NCI-H1694 treated with DMSO at 0.1 percent for 48 hours (cell line): ENCODE measurements around the gene OSBPL5.

Experiments
- DNase-seq: peaks from one replicate; lab custom pipeline; 2025; lab: John Stamatoyannopoulos, UW

The OSBPL5 gene

DNA sequence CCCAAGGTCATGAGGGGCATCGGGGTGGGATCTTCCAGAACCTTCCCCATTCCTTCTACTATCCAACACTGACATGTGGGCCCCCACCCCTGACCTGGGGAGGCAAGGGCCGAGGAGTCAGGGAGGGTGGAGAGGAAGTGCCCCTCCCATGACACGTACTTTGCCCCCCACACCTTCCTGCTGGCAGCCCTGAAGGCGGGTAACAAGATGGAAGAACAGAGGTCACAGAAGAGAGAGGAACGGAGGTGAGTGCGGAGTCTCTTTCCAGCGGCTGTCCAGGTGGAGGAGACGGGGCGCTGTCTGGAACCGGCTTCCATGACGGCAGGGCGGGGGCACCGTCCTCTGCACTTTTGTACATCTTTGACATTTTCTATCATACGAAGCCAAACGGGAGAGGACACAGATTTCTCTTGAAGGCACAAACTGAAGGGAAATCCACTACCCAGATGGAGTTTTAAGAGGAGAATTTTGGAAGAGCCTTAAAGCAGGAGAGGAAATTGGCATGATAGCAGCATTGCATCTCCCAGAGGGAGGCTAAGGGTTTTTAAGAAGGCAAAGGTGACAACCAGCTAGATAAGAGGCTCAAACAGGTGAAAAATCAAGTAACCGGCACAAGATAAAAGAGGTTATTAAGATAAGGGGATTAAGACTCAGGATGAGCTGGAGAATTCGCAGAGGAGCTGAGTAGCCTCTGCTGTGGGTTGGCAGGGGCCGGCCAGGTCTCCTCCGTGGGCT lies 16.7 kb downstream of the OSBPL5 start:
- DNase-seq = no peak

GRCh38 chr11:3147626-3148025 lies 17.5 kb downstream of the OSBPL5 start:
- DNase-seq = no peak

DNA sequence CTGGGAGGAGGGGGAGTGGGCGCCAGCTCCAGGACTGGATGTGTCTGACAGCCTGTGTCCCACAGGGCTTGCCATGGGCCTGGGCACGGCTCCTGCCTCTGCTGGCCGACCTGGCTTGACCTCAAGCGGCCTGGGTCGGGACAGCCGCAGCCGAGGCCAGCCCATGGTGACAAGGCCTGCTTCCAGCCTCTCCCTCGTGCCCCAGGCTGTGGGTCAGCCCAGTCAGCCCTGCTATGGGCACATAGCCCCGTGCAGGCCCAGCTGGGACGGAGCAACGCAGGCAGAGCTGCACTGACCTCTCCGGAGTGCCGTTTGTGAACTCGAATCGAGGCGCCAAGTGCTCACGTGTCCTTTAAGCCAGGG lies 17.9 kb downstream of the OSBPL5 start:
- no peak for DNase-seq

DNA sequence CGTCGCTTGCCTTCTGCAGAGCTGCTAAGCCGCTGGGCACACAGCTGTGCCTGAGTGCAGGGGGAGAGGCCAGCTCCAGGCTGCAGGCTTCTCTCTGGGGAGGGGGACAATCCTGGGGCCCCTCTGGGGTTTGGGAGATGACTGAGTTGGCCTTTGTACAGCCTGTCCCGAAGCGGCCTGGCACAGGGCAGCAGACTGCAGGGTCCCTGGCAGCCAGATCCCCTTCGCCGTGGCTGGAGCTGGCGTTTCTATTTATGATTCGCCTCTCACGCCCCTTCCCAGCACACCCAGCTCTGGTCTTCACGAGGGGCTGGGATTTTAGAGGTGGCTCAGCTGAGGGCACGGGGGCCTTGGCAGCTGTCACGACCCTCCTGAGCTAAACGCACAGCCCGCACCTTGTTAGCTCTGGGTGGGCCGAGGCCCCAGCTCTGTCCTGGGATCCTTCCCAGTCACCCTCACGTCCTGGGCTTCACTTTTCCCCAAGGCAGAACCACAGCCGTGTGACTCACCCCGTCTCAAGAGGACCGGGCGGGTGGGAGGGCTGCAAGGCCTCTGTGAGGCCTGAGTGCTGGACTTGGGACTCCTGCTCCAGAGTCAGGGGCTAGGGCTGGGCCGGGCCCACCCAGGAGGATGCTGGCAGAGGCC lies 18.4 kb downstream of the OSBPL5 start:
- DNase-seq = no peak

GRCh38 chr11:3145206-3145520 lies 19.9 kb downstream of the OSBPL5 start:
- DNase-seq = no peak

- DNase-seq = no peak
These were observed 20.6 kb downstream of the OSBPL5 start for GRCh38 chr11:3144296-3145205.

DNA sequence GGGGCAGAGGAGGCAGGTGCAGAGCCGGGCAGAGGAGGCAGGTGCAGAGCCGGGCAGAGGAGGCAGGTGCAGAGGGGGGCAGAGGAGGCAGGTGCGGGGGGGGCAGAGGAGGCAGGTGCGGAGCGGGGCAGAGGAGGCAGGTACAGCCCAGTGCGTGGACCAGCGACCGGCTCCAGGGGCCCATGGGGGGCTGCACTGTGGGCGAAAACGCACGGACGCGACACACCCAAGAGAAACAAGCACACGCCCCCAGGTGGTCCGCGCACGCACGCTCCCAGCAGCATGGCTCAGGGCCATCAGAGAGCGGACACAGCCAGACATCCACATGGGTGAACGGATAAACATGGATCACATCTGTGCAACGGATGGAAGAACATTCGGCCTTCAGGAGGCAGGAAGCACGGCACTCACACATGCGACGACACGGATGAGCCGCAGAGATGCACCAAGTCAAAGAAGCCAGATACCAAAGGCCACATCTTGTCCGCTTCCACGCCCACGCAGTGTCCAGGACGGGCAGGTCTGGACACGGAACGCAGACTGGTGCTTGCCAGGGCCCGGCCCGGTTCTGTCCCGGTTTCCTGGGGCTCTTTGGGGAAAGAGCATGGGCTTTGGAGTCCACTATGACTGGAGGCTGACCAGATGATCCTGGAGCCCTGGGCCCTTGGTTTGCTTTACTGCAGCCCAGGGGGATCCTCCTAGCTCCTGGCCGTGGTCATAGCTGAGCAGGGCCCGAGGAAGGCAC lies 21.8 kb downstream of the OSBPL5 start:
- DNase-seq = no peak

DNA sequence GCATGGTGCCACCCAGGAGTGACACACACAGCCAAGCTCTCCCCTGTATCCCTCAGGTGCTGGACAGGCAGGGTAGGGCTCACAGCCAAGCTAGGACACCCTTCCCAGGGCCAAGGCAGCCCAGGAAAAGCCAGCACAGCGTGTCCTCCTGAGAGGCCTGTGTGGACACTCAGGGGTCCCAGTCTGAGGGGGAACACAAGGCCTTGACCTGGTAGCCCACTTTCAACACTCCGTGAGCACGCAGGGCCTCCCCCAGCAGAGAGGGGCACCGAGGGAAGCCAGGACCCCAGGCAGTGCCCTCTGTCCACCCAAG lies 24.9 kb downstream of the OSBPL5 start:
- no peak for DNase-seq

- DNase-seq = no peak
These were observed 25.4 kb downstream of the OSBPL5 start for GRCh38 chr11:3139481-3140290.

GRCh38 chr11:3139086-3139440 lies 26.0 kb downstream of the OSBPL5 start:
- no peak for DNase-seq

- no peak for DNase-seq
These were observed 26.7 kb downstream of the OSBPL5 start for GRCh38 chr11:3138178-3139085.

DNA sequence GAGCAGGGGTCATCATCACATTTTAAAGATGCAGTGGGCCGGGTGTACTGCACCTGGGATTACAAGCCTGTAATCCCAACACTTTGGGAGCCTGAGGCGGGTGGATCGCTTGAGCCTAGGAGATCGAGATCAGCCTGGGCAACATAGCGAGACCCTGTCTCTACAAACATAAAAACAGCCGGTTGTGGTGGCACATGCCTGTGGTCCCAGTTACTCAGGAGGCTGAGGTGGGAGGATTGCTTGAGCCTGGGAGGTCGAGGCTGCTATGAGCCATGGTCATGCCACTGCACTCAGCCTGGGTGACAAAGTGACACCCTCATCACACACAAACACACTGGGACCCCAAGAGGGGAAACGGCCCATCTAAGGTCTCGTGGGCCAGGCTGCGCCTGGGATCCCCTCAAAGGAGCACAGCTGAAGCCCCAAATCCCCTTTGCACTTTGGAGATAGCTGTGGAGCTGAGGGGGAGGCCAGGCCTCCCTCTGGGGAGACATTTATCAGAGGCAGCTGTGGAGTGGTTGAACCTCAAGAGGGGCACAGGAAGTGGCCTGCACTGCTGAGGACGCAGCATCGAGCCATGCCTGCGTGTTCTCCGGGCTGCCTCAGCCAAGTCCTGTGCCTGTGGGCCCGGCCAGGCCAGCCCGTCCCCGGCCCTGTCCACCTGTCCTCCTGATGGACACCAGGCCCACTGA lies 27.5 kb downstream of the OSBPL5 start:
- DNase-seq = no peak

DNA sequence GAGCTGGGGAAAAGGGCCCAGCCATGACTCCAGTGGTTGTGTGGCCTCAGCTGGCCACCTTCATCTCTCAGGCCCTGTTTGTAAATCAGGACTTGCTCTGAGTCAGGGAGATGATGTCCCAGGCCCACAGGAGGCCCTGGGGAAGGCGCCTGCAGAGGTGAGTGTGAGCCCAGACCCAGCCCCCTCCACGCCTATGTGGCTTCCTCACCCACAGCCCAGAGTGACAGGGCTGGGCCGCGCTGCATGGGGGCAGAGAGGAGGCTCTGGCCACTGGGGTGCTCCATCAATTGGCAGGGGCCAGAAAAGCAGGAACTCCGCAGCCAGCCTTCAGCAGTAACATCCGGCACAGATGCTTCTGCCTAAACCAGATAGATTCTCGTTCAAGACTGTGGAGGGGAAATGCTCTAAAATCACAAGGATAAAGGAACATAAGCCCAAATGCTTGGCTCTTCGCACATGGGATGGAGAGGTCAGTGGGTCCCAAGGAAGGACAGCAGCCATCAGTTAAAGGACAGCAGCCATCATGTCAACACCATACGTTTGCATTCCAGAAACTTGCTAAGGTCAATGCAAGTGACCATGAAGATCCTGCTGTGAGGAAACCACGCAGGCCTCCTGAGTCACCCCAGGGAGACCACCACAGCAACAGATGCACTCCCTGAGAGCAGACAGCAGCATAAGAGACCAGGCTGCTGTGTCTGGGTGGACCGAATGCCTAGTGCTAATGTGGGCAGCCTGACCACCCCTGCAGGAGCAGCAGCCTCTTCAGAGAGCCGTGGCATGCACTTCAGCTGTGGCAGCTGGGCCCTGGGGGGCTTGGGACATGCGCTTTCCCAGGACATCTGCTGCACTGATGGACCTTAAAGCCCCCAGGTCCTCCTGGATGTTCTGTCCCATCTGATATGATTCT lies 28.3 kb downstream of the OSBPL5 start:
- no peak for DNase-seq

GRCh38 chr11:3135481-3136440 lies 29.3 kb downstream of the OSBPL5 start:
- no peak for DNase-seq

DNA sequence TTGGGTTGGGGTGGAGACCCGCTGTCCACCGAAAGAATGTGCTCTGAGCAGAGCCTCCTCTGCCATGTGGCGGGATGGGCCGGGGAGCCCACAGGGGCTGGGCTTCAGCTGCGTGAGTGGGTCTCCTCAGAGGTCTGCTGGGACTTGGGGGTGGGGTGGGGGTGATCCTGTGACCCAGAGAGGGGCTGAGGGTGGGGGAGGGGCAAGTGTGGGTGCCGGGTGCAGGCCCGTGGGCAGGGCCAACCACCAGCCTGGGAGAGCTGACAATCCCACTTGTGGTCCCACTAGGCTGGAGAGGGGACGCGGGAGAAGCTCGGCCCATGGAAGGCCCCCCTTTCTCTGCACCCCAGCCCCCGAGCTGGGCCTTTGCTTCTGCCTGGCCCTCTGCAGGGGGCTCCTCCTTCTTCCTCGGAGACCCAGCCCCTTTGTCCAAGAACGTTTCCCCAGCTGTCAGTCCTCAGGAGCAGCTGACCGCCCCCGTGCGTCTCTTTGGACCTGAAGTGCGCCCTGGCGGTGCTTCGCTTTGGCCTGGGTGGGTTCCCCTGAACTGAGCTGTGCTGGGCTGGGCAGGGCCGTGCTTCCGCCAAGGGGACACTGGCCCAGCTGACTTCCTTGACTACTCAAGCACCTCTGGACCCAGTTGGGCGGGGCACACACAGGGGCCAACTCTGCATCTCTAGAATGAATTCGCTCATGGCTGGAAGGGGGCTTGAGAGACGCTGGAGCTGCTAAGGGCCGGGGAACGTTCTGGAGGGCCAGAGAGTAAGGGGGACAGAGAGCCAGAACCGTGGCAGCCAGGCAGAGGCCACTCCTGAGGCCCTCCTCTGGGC lies 30.2 kb downstream of the OSBPL5 start:
- DNase-seq = no peak

DNA sequence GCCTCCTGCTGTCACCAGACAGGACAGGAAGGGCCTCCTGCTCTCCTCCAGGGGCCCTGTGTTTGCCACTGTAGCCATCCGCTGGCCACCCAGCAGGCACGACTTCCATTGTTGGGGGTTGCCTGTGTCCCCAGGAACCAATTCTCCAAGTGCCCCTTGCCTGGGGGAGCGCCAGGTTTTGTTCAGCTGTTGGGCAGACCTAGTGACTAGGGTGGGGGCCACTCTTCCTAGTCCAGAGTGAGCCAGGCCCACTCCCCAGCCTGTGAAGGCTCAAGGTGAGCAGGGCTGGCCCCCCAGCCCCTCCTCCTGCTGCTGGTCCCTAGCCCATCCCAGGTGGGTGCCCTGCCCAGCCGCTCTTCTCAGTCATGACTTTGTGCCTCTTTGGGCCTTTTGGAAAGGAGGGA lies 30.9 kb downstream of the OSBPL5 start:
- no peak for DNase-seq
